Choroid plexus epithelial cell (primary cell): ENCODE data around the gene FBXO30.
A peak's percentile ranks its signal among the peaks of the same experiment; 100 is the strongest.

Source experiments
- DNase-seq: peaks from one replicate; pipeline ENCODE4 v3.0.0-alpha.2; 2010; ENCODE audit warnings: low read depth
- H3K4me3 ChIP-seq: 2 replicates; pipeline ENCODE4 v1.5.1; 2011; ENCODE audit warnings: low read depth, mild to moderate bottlenecking, control low read depth, low read length, moderate library complexity
- CTCF ChIP-seq: conservative IDR thresholded peaks from 2 replicates; pipeline ENCODE4 v1.5.1; 2011; ENCODE audit warnings: low read depth, mild to moderate bottlenecking, control low read depth, inconsistent platforms, low read length, moderate library complexity

Gene FBXO30

GRCh38 chr6:145845557-145845956, 31.0 kb upstream of the FBXO30 start:
- no peak for DNase-seq
- H3K4me3 ChIP-seq = no peak overlapping the region
- no peak for TF ChIP-seq CTCF

- TF ChIP-seq CTCF = no peak
- H3K4me3 ChIP-seq = no peak overlapping the region
- DNase-seq = no peak
These were observed 30.4 kb upstream of the FBXO30 start for GRCh38 chr6:145844933-145845540.

GRCh38 chr6:145842693-145843546, 28.3 kb upstream of the FBXO30 start:
- no peak for TF ChIP-seq CTCF
- H3K4me3 ChIP-seq = no peak overlapping the region
- peak; percentile 43 for DNase-seq

- H3K4me3 ChIP-seq = no peak overlapping the region
- no peak for DNase-seq
- TF ChIP-seq CTCF = no peak
These were observed 27.1 kb upstream of the FBXO30 start for GRCh38 chr6:145841668-145842067.

GRCh38 chr6:145839653-145840052, 25.1 kb upstream of the FBXO30 start:
- DNase-seq = no peak
- no peak for TF ChIP-seq CTCF

GRCh38 chr6:145838305-145838704, 23.7 kb upstream of the FBXO30 start:
- no peak overlapping the region for H3K4me3 ChIP-seq
- TF ChIP-seq CTCF = no peak
- DNase-seq = no peak

More at GRCh38 chr6:145839653-145840052, 25.1 kb upstream of the FBXO30 start:
- no peak overlapping the region for H3K4me3 ChIP-seq
